ENCODE results near the gene H2BW2. TPM values are rescaled to one million over a fixed set of nuclear protein-coding genes. Genes with fewer than 3 reads are reported as not detected.

Gene H2BW2
- total RNA-seq, 1 donor from 2014 or later = not detected

Other genes with a start within 250 kb of the H2BW2 start
- 36.2 TPM for gene RAB9B, start 207.7 kb upstream of the H2BW2 start, total RNA-seq
- 3.0 TPM for gene TMSB15B, start 77.3 kb upstream of the H2BW2 start, total RNA-seq
- not detected for gene H2BW1, start 26.2 kb upstream of the H2BW2 start, total RNA-seq
- 4.0 TPM for gene TMSB15C, start 36.3 kb downstream of the H2BW2 start, total RNA-seq
- 1.2 TPM for gene ZCCHC18, start 72.6 kb downstream of the H2BW2 start, total RNA-seq
- 13.2 TPM for gene SLC25A53, start 117.1 kb downstream of the H2BW2 start, total RNA-seq
- 25.4 TPM for gene FAM199X, start 126.5 kb downstream of the H2BW2 start, total RNA-seq
- not detected for gene ESX1, start 215.0 kb downstream of the H2BW2 start, total RNA-seq